AG09319 (cell line): ENCODE measurements around the gene KCNRG.

ENCODE experiments used
- DNase-seq: peaks from one replicate; pipeline ENCODE4 v3.0.0-alpha.2; 2010; ENCODE audit warnings: low read depth; ENCODE audit errors: extremely low read depth
- TF ChIP-seq, protein P1 (sequence below): IDR thresholded peaks from 2 replicates; pipeline ENCODE4 v1.5.1; 2011; ENCODE audit warnings: low read depth, mild to moderate bottlenecking, inconsistent platforms, low read length, moderate library complexity

Gene KCNRG

GRCh38 chr13:50012396-50013169, 2.7 kb upstream of the KCNRG start:
- TF ChIP-seq, protein P1, sequence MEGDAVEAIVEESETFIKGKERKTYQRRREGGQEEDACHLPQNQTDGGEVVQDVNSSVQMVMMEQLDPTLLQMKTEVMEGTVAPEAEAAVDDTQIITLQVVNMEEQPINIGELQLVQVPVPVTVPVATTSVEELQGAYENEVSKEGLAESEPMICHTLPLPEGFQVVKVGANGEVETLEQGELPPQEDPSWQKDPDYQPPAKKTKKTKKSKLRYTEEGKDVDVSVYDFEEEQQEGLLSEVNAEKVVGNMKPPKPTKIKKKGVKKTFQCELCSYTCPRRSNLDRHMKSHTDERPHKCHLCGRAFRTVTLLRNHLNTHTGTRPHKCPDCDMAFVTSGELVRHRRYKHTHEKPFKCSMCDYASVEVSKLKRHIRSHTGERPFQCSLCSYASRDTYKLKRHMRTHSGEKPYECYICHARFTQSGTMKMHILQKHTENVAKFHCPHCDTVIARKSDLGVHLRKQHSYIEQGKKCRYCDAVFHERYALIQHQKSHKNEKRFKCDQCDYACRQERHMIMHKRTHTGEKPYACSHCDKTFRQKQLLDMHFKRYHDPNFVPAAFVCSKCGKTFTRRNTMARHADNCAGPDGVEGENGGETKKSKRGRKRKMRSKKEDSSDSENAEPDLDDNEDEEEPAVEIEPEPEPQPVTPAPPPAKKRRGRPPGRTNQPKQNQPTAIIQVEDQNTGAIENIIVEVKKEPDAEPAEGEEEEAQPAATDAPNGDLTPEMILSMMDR: no peak
- DNase-seq: no peak

- TF ChIP-seq, protein P1: no peak
- no peak for DNase-seq
Measured at GRCh38 chr13:50014386-50014785, 858 bp upstream of the KCNRG start.

DNA sequence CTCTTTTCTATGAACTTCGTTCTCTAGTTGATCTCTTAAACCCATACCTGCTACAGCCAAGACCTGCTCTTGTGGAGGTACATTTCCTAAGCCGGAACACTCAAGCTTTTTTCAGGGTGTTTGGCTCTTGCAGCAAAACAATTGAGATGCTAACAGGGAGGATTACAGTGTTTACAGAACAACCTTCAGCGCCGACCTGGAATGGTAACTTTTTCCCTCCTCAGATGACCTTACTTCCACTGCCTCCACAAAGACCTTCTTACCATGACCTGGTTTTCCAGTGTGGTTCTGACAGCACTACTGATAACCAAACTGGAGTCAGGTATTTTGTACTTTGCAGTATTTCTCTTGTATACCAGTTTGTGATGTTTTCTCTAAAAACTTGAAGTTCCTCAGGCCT, 506 bp downstream of the KCNRG start:
- TF ChIP-seq, protein P1: no peak
- no peak for DNase-seq

- TF ChIP-seq, protein P1: no peak
- no peak for DNase-seq
Measured at GRCh38 chr13:50016444-50016843, 1.2 kb downstream of the KCNRG start.

DNA sequence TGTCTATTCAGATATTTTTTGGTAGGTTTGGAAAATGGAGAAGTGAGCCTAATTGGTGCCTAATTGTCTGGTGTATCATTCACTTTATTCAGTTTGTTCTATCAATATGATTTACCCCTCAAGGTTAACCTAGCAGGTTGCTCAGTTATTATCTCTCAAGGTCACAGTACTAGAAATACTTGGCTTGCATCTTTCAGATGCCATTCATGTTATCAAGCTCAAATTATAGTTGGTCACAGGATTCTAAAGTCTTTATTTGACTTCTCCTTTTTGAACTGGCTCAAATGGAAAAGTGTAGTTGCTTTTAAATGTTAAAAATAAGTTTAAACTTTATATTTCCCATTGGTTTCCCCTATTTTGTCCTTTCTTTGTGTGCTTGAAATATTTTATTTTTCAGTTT, 2.6 kb downstream of the KCNRG start:
- TF ChIP-seq, protein P1: no peak
- no peak for DNase-seq

DNA sequence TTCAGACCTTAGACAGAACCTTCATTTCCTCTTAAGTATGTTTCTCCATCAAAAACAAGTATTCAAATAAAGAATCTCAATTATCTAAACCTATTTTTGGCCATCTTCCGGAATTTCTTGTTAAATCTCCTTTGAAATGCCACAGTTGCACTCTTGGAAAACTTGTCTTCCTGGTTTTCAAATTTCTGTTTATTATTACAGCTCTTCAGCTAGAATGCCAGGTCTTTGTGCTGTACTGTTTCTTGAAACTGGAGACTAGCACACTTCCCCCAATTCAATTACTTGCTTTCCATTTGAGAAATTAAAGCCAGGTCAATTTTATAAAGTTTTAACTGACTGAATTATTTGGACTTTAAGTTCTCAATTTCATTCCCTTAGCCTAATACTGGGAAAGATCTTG, 10.2 kb downstream of the KCNRG start:
- no peak for DNase-seq
- TF ChIP-seq, protein P1: no peak

GRCh38 chr13:50026788-50027473, 11.7 kb downstream of the KCNRG start:
- no peak for DNase-seq
- TF ChIP-seq, protein P1: no peak
